Measurements from ENCODE around the gene SLAMF8. TPM values are rescaled to one million over a fixed set of nuclear protein-coding genes. Genes with fewer than 3 reads are reported as not detected.
A peak's percentile ranks its signal among the peaks of the same experiment; 100 is the strongest.

SLAMF8 gene
- total RNA-seq, 1 experiment from 2014 or later, result not detected

- DNase-seq, result no peak
- Histone ChIP-seq H3K27me3 (peaks cover 6% of the 10 kb centered on the region; the same call in 1 of the 2 replicates), H3K36me3 (no peaks in the 10 kb centered on the region), H3K4me1 (no peaks in the 10 kb centered on the region), H3K9me3 (replicated peaks) (no peaks in the 10 kb centered on the region), H3K4me3 (no peak overlapping the region), H3K27ac (no peak overlapping the region)
These were observed 40.4 kb downstream of the SLAMF8 start for GRCh38 chr1:159866905-159867663.

GRCh38 chr1:159867664-159868026 is 41.0 kb downstream of the SLAMF8 start:
- Histone ChIP-seq H3K36me3 (no peaks in the 10 kb centered on the region), H3K4me3 (no peak overlapping the region), H3K27ac (no peak overlapping the region), H3K9me3 (replicated peaks) (no peaks in the 10 kb centered on the region), H3K27me3 (peaks cover 6% of the 10 kb centered on the region; the same call in 1 of the 2 replicates), H3K4me1 (no peaks in the 10 kb centered on the region)
- DNase-seq, result peak in 1 of 2 experiments; percentile 20

- no peak for DNase-seq
- peaks cover 5% of the 10 kb centered on the region; the same call in 1 of the 2 replicates for H3K27me3 ChIP-seq
- no peaks in the 10 kb centered on the region for H3K4me1 ChIP-seq
- H3K9me3 ChIP-seq (replicated peaks), result no peaks in the 10 kb centered on the region
- H3K27ac ChIP-seq, result no peak overlapping the region
- H3K36me3 ChIP-seq, result no peaks in the 10 kb centered on the region
- H3K4me3 ChIP-seq, result no peak overlapping the region
These were observed 42.1 kb downstream of the SLAMF8 start for GRCh38 chr1:159868766-159869165.

DNA sequence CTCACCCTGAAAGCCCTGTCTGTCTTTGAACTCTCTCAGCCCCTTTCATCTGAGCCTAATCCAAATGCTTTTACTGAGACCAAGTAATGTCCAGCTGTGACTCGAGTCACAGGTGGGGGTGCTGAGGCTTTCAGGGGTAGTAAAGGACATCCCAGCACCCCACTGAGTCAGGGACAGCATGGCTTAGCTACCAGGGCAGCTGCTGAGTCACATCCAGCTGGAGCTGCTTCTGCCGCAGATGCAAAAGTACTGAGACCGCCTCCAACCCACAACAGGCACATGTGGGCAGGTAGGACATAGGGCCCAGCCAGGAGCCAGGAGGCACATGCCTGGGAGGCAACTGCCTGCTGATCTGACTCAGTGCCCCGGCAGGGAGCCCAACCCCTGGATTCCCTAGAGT is 42.5 kb downstream of the SLAMF8 start:
- Histone ChIP-seq H3K9me3 (replicated peaks) (no peaks in the 10 kb centered on the region), H3K4me1 (no peaks in the 10 kb centered on the region), H3K27me3 (peaks cover 1% of the 10 kb centered on the region; the same call in 1 of the 2 replicates), H3K4me3 (no peak overlapping the region), H3K36me3 (no peaks in the 10 kb centered on the region), H3K27ac (no peak overlapping the region)
- no peak for DNase-seq

DNA sequence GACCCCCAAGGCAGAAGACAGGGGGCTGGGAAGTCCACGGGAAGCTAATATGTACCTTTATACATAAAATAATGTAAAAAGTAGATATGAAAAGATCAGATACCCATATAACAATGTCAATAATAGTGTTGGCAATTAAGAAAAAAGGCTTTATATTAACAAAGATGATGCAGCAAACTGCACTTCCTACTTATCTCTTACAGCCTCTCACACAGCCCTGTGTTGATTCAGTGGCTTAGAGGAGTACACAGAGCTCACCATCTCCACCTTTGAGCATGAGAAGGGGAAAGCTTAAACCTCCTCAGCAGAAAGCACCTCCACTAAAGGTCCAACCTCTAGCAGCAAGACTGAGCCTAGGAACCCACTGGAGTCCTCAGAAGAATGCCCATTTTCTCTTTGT is 42.9 kb downstream of the SLAMF8 start:
- Histone ChIP-seq H3K27ac (no peak overlapping the region), H3K9me3 (replicated peaks) (no peaks in the 10 kb centered on the region), H3K4me3 (no peak overlapping the region), H3K4me1 (no peaks in the 10 kb centered on the region), H3K36me3 (no peaks in the 10 kb centered on the region), H3K27me3 (peaks cover 2% of the 10 kb centered on the region; the same call in 1 of the 2 replicates)
- no peak for DNase-seq

DNA sequence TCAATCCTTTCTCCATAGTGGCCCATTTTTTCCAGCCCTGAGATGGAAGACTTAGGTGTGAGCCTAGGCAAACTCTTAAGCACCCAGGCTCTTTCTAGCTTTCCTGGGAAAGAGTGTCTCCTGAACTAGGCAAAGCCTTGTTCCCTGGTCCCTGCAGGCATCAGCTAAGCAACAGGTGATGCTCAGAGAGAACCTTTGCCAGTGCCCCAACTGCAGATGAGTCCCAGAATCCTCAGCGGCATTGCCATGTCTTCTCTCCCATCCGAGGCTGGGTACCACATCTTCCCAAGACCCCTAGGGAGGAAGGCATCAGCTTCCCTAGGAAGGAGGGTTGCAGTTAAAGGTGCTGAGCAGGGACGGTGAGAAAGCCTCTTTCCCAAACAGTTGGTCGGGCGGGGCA is 44.0 kb downstream of the SLAMF8 start:
- Histone ChIP-seq H3K4me3 (no peak overlapping the region), H3K36me3 (no peaks in the 10 kb centered on the region), H3K27me3 (peaks cover 5% of the 10 kb centered on the region; the same call in 1 of the 2 replicates), H3K4me1 (no peaks in the 10 kb centered on the region), H3K9me3 (replicated peaks) (no peaks in the 10 kb centered on the region), H3K27ac (no peak overlapping the region)
- no peak for DNase-seq

- no peaks in the 10 kb centered on the region for H3K4me1 ChIP-seq
- H3K9me3 ChIP-seq (replicated peaks), result no peaks in the 10 kb centered on the region
- H3K4me3 ChIP-seq, result no peak overlapping the region
- H3K36me3 ChIP-seq, result no peaks in the 10 kb centered on the region
- DNase-seq, result no peak
- H3K27ac ChIP-seq, result no peak overlapping the region
- 0 out of 2 replicates have a peak, but pooled peaks cover 5% of the 10 kb centered on the region for H3K27me3 ChIP-seq
These were observed 46.2 kb downstream of the SLAMF8 start for GRCh38 chr1:159872891-159873290.

GRCh38 chr1:159873530-159874143 is 47.0 kb downstream of the SLAMF8 start:
- Histone ChIP-seq H3K27me3 (0 out of 2 replicates have a peak, but pooled peaks cover 5% of the 10 kb centered on the region), H3K27ac (no peak overlapping the region), H3K36me3 (no peaks in the 10 kb centered on the region), H3K4me1 (no peaks in the 10 kb centered on the region), H3K9me3 (replicated peaks) (no peaks in the 10 kb centered on the region), H3K4me3 (no peak overlapping the region)
- no peak for DNase-seq

DNA sequence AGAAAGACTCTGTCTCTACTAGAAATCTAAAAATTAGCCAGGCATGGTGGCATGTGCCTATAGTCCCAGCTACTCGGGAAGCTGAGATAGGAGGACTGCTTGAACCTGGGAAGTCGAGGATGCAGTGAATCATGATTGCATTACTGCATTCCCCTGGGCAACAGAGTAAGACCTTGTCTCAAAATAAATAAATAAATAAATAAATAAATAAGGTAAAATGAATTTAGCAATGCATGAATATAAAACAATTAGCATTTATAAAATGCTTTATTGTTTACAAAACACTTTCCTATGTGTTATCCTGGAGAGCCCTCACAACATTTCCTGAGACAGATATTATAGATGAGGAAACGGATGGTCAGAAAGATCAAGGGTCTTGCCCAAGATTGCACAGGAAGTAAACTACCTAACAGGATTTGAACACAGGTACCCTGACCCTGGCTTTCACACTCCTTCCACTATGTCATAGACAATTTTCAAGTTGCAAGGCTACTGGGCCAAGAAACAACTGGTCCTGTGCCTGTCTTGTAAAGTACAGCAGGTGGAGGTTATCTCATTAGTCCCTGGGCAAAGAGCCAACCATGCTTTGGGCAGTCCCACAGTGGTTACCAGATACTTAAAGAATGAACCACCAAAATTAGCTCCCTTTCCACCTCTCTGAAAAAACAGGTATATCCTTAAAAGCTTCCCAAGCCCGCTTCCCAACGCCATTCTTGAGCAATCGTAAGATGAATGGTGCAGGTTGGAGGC is 51.2 kb downstream of the SLAMF8 start:
- 0 out of 2 replicates have a peak, but pooled peaks cover 5% of the 10 kb centered on the region for H3K27me3 ChIP-seq
- H3K4me3 ChIP-seq, result no peak overlapping the region
- no peaks in the 10 kb centered on the region for H3K36me3 ChIP-seq
- H3K4me1 ChIP-seq, result peaks cover 8% of the 10 kb centered on the region; the same call in 1 of the 2 replicates
- no peak overlapping the region for H3K27ac ChIP-seq
- no peaks in the 10 kb centered on the region; the same call in 1 of the 2 replicates for H3K9me3 ChIP-seq (replicated peaks)
- peak; percentile 22 to 52 for DNase-seq

DNA sequence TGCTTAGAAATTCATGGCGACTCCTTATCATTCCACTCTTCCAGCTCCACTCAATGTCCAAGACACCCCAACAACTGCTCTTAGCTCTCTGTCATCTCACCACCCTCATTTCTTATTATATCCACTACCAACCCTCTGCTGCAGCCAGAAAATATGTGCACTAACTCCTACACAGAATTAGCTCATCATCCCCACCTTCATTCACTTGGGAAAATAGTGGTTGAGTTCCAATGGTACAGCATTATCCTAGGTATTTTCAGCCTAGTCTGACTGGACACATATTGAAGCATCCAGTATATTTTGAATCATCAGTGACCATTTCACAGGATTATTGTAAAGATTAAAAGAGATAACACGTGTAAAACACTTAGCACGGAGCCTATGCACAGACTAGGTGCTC is 52.5 kb downstream of the SLAMF8 start:
- Histone ChIP-seq H3K4me1 (peaks cover 8% of the 10 kb centered on the region; the same call in 1 of the 2 replicates), H3K27me3 (0 out of 2 replicates have a peak, but pooled peaks cover 5% of the 10 kb centered on the region), H3K9me3 (replicated peaks) (no peaks in the 10 kb centered on the region; the same call in 1 of the 2 replicates), H3K36me3 (no peaks in the 10 kb centered on the region), H3K27ac (no peak overlapping the region), H3K4me3 (no peak overlapping the region)
- no peak for DNase-seq

DNA sequence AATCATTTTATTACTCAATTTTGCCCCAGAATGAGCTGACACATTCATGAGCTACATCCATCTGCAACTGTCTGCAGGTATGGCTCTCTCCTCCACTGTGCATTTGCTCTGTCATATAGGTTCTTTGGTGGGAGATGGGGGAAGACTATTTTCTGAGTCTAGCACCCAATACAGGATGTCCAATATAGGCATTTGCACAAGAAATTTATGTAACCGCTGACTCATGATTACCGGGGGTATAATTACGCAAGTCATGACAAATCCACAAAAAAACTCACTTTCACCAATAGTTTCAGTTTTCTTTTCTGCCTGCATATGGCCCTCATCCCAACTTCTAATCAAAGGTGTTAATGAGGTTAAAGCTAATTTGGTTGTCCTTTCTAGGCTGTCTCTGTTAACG is 53.3 kb downstream of the SLAMF8 start:
- peaks cover 8% of the 10 kb centered on the region; the same call in 1 of the 2 replicates for H3K4me1 ChIP-seq
- H3K27me3 ChIP-seq, result no peaks in the 10 kb centered on the region
- no peak for DNase-seq
- no peaks in the 10 kb centered on the region for H3K36me3 ChIP-seq
- no peaks in the 10 kb centered on the region; the same call in 1 of the 2 replicates for H3K9me3 ChIP-seq (replicated peaks)
- H3K27ac ChIP-seq, result no peak overlapping the region
- H3K4me3 ChIP-seq, result no peak overlapping the region

DNA sequence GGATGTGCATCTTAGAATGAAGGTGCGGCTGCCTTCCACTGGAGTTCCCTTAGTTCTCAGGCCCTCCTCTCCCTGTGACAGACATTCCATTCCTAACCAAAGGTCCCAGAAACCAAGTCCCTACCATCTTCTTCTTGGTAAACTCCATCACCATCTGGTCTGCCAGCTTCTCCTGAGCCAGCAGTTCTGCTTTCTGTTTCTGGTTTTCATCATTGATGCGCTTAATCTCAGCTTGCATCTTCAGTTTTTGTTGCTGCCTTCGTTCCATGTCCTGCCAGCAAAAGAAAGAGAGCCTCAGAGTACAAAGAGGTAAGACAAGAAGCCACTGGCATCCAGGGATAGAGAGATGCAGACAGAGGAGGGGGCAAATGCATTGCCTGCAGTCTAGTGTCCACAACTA is 53.8 kb downstream of the SLAMF8 start:
- Histone ChIP-seq H3K4me3 (no peak overlapping the region), H3K4me1 (peaks cover 8% of the 10 kb centered on the region; the same call in 1 of the 2 replicates), H3K9me3 (replicated peaks) (no peaks in the 10 kb centered on the region; the same call in 1 of the 2 replicates), H3K36me3 (no peaks in the 10 kb centered on the region), H3K27me3 (no peaks in the 10 kb centered on the region), H3K27ac (no peak overlapping the region)
- DNase-seq, result no peak

DNA sequence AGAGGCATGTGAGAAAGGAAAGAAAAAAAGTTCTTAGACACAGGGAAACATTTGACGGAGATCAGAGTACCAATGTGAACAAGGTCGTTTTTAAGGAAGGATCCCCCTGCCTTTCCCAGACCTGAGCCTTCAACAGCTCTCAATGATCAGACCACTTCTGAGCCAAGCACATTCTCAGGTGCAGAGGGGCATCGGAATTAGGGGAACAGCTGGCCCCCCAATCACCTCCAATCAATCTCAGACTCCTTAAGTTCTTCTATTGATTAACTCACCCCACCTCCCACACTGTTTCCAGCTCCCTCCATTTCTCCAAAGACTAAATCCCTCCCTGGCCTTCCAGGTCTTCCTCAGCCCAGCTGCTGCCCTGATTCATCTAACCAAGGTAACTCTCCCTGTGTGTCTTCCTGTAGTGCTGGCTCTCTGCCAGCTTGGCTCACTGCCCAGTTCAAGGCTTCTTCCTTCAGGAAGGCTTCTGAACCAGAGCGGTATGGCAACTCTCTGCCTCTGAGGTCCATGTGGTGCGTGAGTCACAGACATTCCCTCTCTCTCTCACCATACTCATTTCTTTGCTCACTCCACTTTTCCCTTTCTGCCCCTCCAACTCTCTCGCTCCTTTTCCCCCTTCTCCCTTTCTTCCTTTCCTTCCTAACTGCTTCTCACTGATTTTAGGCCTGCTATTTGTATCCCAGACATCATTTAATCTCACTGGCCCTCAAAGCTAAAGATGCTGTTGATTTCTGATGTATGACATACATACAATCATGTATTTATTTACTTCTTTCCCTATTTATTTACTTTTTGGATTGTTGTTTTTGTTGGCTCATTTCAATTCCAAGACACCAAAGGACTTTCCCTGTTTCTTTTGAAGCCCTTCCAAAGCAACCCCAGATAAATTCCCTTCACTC is 55.2 kb downstream of the SLAMF8 start:
- Histone ChIP-seq H3K36me3 (no peaks in the 10 kb centered on the region), H3K27me3 (no peaks in the 10 kb centered on the region), H3K9me3 (replicated peaks) (no peaks in the 10 kb centered on the region; the same call in 1 of the 2 replicates), H3K27ac (no peak overlapping the region), H3K4me3 (no peak overlapping the region), H3K4me1 (peaks cover 8% of the 10 kb centered on the region; the same call in 1 of the 2 replicates)
- DNase-seq, result peak; percentile 75 to 81

DNA sequence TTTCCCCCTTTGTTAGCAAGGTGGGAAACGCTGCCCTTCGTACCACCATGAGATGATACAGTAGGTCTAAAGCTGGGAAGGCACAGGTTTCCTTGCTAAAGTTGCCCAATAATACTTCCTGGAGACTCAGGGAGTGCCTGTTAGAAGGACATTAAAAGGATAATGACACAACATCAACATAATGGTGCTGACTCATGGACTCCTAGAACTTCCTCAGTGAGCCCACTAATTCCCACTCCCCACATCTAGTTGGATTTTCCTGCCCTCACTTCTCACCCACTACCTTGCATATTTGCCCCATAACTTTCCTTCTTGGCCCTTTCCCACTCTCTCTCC is 55.8 kb downstream of the SLAMF8 start:
- no peaks in the 10 kb centered on the region; the same call in 1 of the 2 replicates for H3K9me3 ChIP-seq (replicated peaks)
- H3K27ac ChIP-seq, result no peak overlapping the region
- no peaks in the 10 kb centered on the region for H3K36me3 ChIP-seq
- H3K4me3 ChIP-seq, result no peak overlapping the region
- DNase-seq, result no peak
- H3K27me3 ChIP-seq, result no peaks in the 10 kb centered on the region
- peaks cover 8% of the 10 kb centered on the region; the same call in 1 of the 2 replicates for H3K4me1 ChIP-seq
